ENCODE data around the gene ARHGAP40.

ARHGAP40 gene

DNA sequence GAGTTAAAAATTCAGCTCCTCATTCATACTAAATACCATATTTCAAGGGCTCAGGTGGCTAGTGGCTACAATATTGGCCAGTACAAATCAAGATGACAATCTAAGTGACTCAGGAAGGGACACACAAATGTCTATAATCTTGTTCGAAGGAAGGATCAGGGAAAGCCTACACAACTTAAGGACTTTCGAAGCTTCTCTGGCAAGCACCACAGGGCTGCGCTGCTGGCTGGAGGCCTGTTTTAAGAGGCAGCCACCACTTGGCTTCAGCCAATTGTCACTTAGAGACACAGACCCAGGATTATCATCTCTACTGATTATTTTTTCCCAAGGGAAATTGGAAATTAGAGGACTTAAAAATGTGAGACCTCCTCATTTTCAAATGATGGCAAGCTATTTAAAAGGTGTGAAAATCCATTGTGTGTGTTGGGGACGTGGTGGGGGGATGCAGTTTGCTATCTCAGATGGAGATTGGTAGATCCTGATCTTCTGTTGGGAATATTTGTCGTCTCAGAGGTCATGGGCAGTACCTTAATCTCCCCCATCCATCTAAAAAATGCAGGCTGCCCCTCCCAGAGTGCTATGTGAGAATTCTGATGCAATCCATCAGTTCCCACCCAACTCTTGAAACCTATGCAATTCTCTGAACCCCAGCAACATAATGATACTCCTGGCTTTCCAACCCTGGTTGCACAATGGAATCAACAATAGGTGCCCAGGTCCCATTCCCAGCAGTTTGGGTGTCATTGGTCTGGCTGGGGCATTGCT is 11.3 kb downstream of the ARHGAP40 start:
- DNase-seq (ENCODE audit: low read depth), result no peak
- no peak overlapping the region for H3K4me3 ChIP-seq (ENCODE audit: low read depth, low read length)

DNA sequence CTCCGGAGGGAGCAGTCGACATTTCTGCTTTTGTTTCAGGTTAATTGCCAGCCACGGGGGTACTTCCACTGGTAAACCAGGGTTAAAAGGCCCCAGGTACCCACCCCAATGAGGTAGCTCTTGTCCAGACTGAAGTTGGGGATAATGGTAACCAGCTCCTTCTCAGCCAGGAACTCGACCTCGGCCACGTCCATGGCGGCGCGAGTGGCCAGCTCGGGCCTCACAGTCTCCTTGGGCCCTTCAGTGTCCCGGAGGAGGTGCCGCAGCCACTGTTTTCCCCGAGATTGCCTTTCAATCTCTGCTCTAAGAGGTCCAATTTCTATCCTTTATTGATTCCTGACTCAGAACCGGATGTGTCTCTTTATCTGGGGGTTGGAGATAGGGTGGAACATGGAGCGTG is 13.7 kb downstream of the ARHGAP40 start:
- no peak overlapping the region for H3K4me3 ChIP-seq (ENCODE audit: low read depth, low read length)
- no peak for DNase-seq (ENCODE audit: low read depth)

DNA sequence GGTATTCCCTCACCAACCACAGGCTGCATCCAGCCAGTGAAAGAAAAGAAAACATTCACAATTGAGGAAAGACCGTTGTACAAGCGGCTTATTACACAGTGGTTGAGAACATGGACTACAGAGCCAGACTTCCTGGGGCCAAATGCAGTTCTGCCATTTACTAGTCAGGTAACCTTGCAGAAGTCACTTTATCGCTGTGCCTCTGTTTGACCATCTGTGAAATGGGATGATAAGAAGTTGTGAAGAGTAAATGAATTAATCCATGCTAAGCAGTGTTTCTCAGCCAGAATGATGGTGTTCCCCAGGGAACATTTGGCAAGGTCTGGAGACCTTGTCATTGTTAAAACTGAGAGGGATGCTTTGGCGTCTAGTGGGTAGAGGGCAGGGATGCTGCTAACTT is 14.8 kb downstream of the ARHGAP40 start:
- no peak for DNase-seq (ENCODE audit: low read depth)
- H3K4me3 ChIP-seq (ENCODE audit: low read depth, low read length), result no peak overlapping the region

DNA sequence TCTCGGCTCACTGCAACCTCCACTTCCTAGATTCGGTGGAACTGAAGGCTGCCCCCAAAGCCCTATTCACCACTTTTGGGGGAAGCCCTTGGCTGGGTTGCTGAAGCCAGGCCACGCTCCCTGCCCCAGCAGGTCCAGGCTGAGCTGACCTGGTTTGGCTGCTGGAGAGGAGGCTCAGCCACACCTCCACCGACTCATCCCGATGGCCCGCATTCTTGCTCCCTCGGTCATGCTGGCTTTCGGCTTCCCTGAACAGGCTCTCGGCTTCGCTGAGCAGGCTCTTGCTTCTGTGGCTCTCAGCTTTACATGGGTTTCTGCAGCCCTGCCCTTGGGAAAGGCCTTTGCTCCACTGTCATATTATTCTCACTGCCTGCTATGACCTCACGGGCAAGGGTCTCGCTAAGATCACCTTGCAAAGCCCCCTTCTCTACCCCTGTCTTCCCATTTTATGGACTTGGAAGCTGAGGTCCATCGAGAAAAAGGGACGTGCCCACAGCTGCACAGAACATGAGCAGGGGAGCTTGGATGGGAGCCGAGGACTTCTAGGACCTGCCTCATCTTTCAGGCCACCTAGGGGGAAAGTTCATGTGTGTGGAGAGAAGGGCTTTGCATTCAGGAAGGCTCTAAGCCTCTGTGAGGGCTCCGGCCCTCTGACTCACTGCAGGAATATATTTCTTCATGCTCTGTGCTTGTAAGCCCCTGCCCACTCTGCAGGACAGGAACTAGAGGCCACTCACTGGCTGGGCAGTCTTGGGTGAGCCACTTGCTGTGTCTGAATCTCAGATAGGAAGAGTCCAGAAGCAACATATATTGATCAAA is 15.6 kb downstream of the ARHGAP40 start:
- DNase-seq (ENCODE audit: low read depth), result no peak
- H3K4me3 ChIP-seq (ENCODE audit: low read depth, low read length), result no peak overlapping the region

GRCh38 chr20:38617830-38618196 is 16.2 kb downstream of the ARHGAP40 start:
- no peak for DNase-seq (ENCODE audit: low read depth)

DNA sequence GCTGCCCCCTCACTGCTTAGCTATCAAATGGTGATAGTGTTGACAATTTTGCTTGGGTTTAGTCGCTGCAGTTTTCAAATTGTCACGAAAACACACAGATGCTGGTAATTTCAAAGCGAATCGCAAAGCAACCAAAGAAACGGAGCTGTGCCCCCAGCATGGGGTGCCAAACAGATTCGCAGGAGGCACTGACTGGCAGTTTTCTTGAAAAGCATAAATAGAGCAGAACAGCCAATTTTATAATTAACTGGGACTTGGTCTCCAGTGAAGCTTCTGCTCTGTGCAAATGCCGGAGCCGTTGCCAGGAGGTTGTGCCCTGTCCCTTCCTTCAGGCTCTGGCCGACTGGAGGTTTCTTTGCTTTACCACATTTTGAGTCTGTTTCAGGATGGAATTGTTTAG is 18.8 kb downstream of the ARHGAP40 start:
- no peak overlapping the region for H3K4me3 ChIP-seq (ENCODE audit: low read depth, low read length)
- DNase-seq (ENCODE audit: low read depth), result no peak

More at GRCh38 chr20:38617830-38618196, 16.2 kb downstream of the ARHGAP40 start:
- no peak overlapping the region for H3K4me3 ChIP-seq (ENCODE audit: low read depth, low read length)

- DNase-seq (ENCODE audit: low read depth), result no peak
- H3K4me3 ChIP-seq (ENCODE audit: low read depth, low read length), result no peak overlapping the region
Measured at GRCh38 chr20:38623061-38623460, 21.5 kb downstream of the ARHGAP40 start.

GRCh38 chr20:38624084-38624483 is 22.5 kb downstream of the ARHGAP40 start:
- DNase-seq (ENCODE audit: low read depth), result no peak

GRCh38 chr20:38625896-38626295 is 24.3 kb downstream of the ARHGAP40 start:
- no peak for DNase-seq (ENCODE audit: low read depth)

More at GRCh38 chr20:38624084-38624483, 22.5 kb downstream of the ARHGAP40 start:
- H3K4me3 ChIP-seq (ENCODE audit: low read depth, low read length), result no peak overlapping the region

DNA sequence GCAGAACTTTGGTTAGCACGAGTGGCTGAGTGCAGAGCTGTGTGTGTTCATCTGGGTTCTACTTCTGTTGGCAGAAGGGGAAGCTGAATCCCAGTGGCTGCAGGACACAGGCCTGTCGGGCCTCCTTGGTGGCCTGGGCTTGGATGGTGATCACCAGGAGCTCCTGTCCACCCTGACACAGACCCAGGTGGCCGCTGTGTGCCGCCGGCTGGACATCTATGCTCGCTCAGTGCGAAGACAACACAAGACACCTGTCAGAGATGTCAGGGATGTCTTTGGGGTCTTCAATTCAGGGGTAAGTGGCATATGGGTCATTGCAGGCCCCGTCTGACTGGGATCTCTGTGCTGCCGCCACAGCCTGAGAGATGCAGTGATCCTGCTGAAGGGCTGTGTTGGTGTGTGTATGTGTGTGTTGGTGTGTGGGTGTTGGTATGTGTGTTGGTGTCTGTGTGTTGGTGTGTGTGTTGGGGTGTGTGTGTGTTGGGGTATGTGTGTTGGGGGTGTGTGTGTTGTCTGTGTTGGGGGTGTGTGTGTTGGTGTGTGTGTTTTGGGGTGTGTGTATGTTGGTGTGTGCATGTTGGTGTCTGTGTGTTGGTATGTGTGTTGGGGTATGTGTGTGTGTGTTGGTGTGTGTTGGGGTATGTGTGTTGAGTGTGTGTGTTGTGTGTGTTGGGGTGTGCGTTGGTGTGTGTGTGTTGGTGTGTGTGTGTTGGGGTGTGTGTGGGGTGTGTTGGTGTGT is 25.5 kb downstream of the ARHGAP40 start:
- DNase-seq (ENCODE audit: low read depth), result no peak
- no peak overlapping the region for H3K4me3 ChIP-seq (ENCODE audit: low read depth, low read length)

More at GRCh38 chr20:38625896-38626295, 24.3 kb downstream of the ARHGAP40 start:
- no peak overlapping the region for H3K4me3 ChIP-seq (ENCODE audit: low read depth, low read length)

DNA sequence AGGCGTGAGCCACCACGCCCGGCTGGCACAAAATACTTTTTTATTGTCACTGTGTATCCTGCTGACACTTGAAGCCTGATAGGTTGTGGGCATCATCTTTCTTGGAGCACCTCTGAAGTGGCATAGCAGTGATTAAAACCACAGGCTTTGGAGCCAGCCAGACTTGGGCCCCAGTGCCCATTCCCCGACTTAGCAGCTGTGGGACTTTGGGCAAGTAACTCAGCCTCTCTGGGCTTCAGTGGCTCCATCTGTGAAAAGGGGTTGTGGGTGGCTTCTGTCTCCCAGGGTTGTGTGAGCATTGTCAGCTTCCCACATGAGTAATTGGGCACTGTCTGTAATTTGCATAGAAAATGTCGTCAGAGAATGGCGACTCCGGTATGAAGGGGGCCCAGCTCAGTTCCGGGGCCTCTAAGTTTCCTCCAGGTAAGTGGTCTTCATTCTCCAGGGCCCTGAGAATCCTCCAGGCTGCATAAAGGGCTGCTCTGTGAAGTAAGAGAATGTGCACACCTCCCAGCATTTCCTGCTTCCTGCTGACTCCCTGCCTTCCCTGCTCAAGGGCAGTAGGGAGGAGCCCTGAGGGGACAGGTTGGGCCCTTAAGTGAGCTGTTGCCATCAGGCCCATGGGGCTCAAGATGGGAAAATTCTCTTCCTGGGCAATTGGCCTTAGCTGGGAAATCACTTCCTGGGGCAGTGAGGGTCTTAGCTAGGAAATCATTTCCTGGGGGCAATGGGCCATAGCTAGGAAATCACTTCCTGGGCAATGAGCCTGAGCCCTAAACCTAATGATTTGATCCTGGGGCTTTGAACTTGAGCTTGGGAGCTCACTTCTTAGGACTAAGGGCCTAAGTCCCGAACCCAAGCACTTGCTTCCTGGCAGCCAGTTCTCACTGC is 27.2 kb downstream of the ARHGAP40 start:
- H3K4me3 ChIP-seq (ENCODE audit: low read depth, low read length), result no peak overlapping the region
- no peak for DNase-seq (ENCODE audit: low read depth)

DNA sequence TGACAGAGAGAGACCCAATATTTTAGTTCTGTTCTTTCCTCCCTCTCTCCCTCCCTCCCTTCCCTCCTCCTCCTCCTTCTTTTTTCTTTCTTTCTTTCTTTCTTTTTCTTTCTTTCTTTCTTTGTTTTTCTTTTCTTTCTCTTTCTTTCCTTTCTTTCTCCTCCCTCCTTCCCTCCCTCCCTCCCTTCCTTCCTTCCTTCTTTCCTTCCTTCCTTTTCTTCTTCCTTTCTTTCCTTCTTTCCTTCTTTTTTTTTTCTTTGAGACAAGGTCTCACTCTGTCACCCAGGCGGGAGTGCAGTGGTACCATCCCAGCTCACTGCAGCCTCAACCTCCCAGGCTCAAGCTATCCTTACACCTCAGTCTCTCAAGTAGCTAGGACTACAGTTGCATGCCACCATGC is 28.4 kb downstream of the ARHGAP40 start:
- no peak for DNase-seq (ENCODE audit: low read depth)
- no peak overlapping the region for H3K4me3 ChIP-seq (ENCODE audit: low read depth, low read length)

GRCh38 chr20:38630727-38631126 is 29.1 kb downstream of the ARHGAP40 start:
- H3K4me3 ChIP-seq (ENCODE audit: low read depth, low read length), result no peak overlapping the region
- no peak for DNase-seq (ENCODE audit: low read depth)

DNA sequence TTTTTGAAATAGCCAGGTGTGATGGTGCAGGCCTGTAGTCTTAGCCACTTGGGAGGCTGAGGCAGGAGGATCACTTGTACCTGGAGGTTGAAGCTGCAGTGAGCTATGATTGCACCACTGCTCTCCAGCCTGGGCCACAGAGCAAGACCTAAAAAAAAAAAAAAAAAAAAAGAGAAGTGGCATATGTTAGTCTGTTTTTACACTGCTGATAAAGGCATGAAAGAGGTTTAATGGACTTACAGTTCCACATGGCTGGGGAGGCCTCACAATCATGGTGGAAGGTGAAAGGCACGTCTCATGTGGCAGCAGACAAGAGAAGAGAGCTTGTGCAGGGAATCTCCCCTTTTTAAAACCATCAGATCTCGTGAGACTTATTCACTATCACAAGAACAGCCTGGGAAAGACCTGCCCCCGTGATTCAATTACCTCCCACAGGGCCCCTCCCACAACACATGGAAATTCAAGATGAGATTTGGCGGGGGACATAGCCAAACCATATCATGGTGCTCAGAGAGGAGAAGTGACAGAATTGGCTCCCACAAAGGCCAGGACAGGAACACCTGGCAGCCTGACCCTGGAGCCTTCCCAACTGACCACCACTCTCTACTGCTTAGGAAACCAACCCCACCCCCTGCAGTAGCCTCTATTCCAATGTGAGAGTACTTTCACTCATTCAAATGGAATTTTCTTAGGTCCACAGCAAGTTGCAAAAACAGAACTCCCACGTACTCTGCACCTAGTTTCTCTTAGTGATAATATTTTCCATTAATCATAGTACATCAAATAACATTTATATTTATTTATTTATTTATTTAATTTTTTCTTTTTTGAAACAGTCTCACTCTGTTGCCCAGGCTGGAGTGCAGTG is 29.8 kb downstream of the ARHGAP40 start:
- H3K4me3 ChIP-seq (ENCODE audit: low read depth, low read length), result no peak overlapping the region
- no peak for DNase-seq (ENCODE audit: low read depth)

- H3K4me3 ChIP-seq (ENCODE audit: low read depth, low read length), result no peak overlapping the region
- no peak for DNase-seq (ENCODE audit: low read depth)
Measured at GRCh38 chr20:38633577-38634093, 32.0 kb downstream of the ARHGAP40 start.

DNA sequence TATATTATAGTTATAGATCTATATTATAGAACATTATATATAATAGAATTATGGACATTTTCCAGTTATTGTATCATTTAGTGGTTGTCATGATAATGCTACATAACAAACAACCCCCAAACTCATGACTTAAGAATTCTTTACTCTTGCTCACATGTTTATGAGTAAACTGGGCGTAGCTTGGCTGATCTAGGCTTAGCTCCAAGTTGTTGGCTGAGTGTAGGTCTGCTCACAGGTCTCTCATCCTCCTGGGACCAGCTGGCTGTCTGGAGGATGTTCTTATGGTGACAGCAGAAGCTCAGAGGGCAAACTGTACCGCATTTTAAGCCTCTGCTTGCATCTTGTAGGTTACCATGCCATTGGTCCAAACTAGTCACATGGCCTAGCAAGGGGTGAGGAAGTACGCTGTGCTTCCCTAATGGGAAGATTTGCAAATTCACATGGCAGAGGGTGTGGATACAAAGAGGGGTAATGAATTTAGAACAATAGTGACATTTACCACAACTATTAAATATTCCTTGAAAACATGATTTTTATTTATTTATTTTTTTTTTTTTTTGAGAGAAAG is 34.2 kb downstream of the ARHGAP40 start:
- H3K4me3 ChIP-seq (ENCODE audit: low read depth, low read length), result no peak overlapping the region
- no peak for DNase-seq (ENCODE audit: low read depth)

DNA sequence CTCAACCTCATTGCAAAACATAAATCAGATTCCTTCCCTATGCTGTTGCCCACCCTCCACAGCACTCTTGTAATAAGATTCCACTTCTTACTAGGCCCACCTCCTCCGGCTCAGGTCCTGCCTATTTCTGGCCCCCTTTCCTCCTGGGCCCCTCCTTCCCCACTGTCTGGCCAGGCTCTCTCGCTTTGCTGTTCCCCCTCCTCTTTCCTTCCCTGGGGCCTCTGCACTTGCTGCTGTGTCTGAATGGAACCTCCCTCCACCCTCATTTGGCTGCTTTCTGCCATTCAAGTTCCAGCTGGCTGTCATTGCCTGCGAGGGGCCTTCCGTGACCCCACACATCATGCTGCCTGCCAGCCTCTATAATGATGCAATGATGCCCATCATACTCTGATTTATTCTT is 38.9 kb downstream of the ARHGAP40 start:
- no peak overlapping the region for H3K4me3 ChIP-seq (ENCODE audit: low read depth, low read length)
- no peak for DNase-seq (ENCODE audit: low read depth)

- DNase-seq (ENCODE audit: low read depth), result no peak
- no peak overlapping the region for H3K4me3 ChIP-seq (ENCODE audit: low read depth, low read length)
Measured at GRCh38 chr20:38642498-38642897, 40.9 kb downstream of the ARHGAP40 start.
